Measurements from ENCODE around the gene EDNRB.

Gene EDNRB

DNA sequence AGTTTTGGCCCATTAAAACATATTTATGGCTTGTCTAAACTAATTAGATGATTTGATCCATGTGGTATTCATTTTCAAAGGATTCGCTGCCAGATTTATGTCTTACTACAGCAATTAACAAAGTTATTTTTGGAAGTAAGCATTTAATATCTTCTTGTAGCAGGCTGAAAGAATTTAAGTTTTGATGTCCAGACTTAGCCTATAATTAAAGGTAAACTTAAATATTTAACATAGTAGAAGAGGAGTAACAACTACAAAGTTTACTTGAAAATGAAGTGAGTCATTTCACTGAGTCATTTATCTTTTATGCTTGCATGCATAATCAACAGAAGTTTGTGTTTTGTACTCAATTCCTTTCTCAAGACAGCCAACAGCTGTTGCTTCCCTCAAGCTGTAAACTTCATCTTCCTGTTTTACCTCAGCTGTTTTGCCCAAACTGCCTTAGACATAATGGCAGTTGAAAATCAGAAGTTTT lies 58.1 kb downstream of the EDNRB start:
- Histone ChIP-seq H3K36me3 (replicated peaks; ENCODE audit: insufficient read depth, low read length) (no peaks in the 10 kb centered on the region), H2AFZ (ENCODE audit: low read length) (no peak overlapping the region), H3K79me2 (ENCODE audit: low read length) (no peaks in the 10 kb centered on the region), H3K9me3 (replicated peaks; ENCODE audit: insufficient read depth, low read length) (no peaks in the 10 kb centered on the region), H3K27me3 (replicated peaks; ENCODE audit: insufficient read depth, low read length) (no peaks in the 10 kb centered on the region), H3K27ac (ENCODE audit: low read length) (no peak overlapping the region), H3K4me2 (ENCODE audit: low read depth, low read length) (no peak overlapping the region), H3K9ac (ENCODE audit: low read length) (no peak overlapping the region), H3K4me3 (ENCODE audit: low read length) (no peak overlapping the region), H3K9me2 (replicated peaks; ENCODE audit: insufficient read depth, low read length) (no peaks in the 10 kb centered on the region), H3F3A (ENCODE audit: insufficient read depth, low read length) (no peaks in the 10 kb centered on the region), H3K4me1 (ENCODE audit: low read length) (no peaks in the 10 kb centered on the region), H4K20me1 (ENCODE audit: insufficient read depth, low read length) (no peaks in the 10 kb centered on the region)
- no peak for TF ChIP-seq EZH2 (optimal IDR thresholded peaks at IDR 0.05; ENCODE audit: low read depth, low read length)
- TF ChIP-seq, protein P1, sequence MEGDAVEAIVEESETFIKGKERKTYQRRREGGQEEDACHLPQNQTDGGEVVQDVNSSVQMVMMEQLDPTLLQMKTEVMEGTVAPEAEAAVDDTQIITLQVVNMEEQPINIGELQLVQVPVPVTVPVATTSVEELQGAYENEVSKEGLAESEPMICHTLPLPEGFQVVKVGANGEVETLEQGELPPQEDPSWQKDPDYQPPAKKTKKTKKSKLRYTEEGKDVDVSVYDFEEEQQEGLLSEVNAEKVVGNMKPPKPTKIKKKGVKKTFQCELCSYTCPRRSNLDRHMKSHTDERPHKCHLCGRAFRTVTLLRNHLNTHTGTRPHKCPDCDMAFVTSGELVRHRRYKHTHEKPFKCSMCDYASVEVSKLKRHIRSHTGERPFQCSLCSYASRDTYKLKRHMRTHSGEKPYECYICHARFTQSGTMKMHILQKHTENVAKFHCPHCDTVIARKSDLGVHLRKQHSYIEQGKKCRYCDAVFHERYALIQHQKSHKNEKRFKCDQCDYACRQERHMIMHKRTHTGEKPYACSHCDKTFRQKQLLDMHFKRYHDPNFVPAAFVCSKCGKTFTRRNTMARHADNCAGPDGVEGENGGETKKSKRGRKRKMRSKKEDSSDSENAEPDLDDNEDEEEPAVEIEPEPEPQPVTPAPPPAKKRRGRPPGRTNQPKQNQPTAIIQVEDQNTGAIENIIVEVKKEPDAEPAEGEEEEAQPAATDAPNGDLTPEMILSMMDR (IDR thresholded peaks at IDR 0.05; ENCODE audit: low read length): no peak
- TF ChIP-seq EZH2phosphoT487 (IDR thresholded peaks at IDR 0.05; ENCODE audit: low read length): no peak
- DNase-seq: no peak

DNA sequence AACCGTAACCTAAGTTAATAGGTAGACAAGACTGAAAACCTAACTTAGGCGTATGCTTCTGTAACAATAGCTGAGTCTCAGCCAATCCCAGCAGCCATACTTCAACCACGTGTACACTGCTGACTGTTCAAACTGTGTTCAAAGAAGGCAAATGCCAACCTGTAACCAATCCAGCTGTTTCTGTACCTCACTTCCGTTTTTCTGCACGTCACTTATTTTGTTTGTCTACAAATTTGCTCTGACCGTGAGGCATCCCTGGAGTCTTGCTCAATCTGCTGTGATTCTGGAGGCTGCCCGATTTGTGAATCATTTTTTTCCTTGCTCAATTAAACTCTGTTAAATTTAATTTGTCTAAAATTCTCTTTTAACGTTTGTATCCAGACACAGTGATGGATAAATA lies 59.2 kb downstream of the EDNRB start:
- H3K4me1 ChIP-seq (ENCODE audit: low read length): no peaks in the 10 kb centered on the region
- no peak overlapping the region for H3K4me3 ChIP-seq (ENCODE audit: low read length)
- no peaks in the 10 kb centered on the region for H4K20me1 ChIP-seq (ENCODE audit: insufficient read depth, low read length)
- H3K79me2 ChIP-seq (ENCODE audit: low read length): no peaks in the 10 kb centered on the region
- H3K36me3 ChIP-seq (replicated peaks; ENCODE audit: insufficient read depth, low read length): no peaks in the 10 kb centered on the region
- no peak overlapping the region for H3K9ac ChIP-seq (ENCODE audit: low read length)
- no peak overlapping the region for H3K4me2 ChIP-seq (ENCODE audit: low read depth, low read length)
- no peak overlapping the region for H3K27ac ChIP-seq (ENCODE audit: low read length)
- H3K9me3 ChIP-seq (replicated peaks; ENCODE audit: insufficient read depth, low read length): no peaks in the 10 kb centered on the region
- no peak overlapping the region for H2AFZ ChIP-seq (ENCODE audit: low read length)
- no peaks in the 10 kb centered on the region for H3K9me2 ChIP-seq (replicated peaks; ENCODE audit: insufficient read depth, low read length)
- no peak for DNase-seq
- no peaks in the 10 kb centered on the region for H3F3A ChIP-seq (ENCODE audit: insufficient read depth, low read length)
- TF ChIP-seq, protein P1 (IDR thresholded peaks at IDR 0.05; ENCODE audit: low read length): no peak
- TF ChIP-seq EZH2 (optimal IDR thresholded peaks at IDR 0.05; ENCODE audit: low read depth, low read length) (no peak), EZH2phosphoT487 (IDR thresholded peaks at IDR 0.05; ENCODE audit: low read length) (no peak)
- no peaks in the 10 kb centered on the region for H3K27me3 ChIP-seq (replicated peaks; ENCODE audit: insufficient read depth, low read length)

DNA sequence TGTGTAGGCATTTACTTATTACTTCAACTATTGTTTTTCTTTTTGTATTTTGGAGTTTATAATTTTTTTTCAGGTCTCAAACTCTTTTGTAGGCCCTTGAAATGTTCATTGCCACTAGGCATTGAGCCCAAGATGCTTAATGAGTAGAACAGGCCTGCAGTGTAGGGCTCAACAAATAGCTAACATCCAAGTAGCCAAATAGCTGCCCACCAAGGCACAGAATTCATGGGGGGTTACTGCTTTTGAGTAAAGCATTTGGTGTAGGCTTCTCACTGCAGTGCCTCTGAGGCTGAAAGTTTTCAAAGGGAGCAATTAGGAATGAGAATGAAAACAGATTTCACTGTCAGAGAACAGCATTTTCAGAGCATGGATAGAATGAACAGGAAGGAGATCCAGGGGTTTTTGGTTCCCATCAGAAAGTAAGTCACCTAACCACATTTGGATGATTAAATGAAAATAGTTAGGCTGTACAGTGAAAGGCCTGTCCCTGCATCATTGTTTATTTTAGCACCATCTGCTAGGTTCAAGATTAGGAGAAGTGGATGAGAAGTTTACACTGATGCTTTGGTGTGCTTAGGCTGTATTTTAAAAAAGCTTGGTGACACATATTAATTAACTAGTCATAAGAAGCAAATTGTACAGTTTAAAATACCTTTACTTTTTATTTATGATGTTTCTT lies 61.0 kb downstream of the EDNRB start:
- Histone ChIP-seq H2AFZ (ENCODE audit: low read length) (no peak overlapping the region), H3K79me2 (ENCODE audit: low read length) (no peaks in the 10 kb centered on the region), H4K20me1 (ENCODE audit: insufficient read depth, low read length) (no peaks in the 10 kb centered on the region), H3K9me2 (replicated peaks; ENCODE audit: insufficient read depth, low read length) (no peaks in the 10 kb centered on the region), H3K9ac (ENCODE audit: low read length) (no peak overlapping the region), H3K36me3 (replicated peaks; ENCODE audit: insufficient read depth, low read length) (no peaks in the 10 kb centered on the region), H3K4me3 (ENCODE audit: low read length) (no peak overlapping the region), H3K4me1 (ENCODE audit: low read length) (no peaks in the 10 kb centered on the region), H3K27me3 (replicated peaks; ENCODE audit: insufficient read depth, low read length) (no peaks in the 10 kb centered on the region), H3K9me3 (replicated peaks; ENCODE audit: insufficient read depth, low read length) (no peaks in the 10 kb centered on the region), H3K4me2 (ENCODE audit: low read depth, low read length) (no peak overlapping the region), H3K27ac (ENCODE audit: low read length) (no peak overlapping the region), H3F3A (ENCODE audit: insufficient read depth, low read length) (no peaks in the 10 kb centered on the region)
- no peak for DNase-seq
- TF ChIP-seq, protein P1 (IDR thresholded peaks at IDR 0.05; ENCODE audit: low read length): no peak
- no peak for TF ChIP-seq EZH2phosphoT487 (IDR thresholded peaks at IDR 0.05; ENCODE audit: low read length)
- no peak for TF ChIP-seq EZH2 (optimal IDR thresholded peaks at IDR 0.05; ENCODE audit: low read depth, low read length)

Data from MM.1S (cell line).